ENCODE results near the gene ARHGAP26.

- no peak for TF ChIP-seq POLR2A (IDR thresholded peaks at IDR 0.05)
- TF ChIP-seq, protein P1, sequence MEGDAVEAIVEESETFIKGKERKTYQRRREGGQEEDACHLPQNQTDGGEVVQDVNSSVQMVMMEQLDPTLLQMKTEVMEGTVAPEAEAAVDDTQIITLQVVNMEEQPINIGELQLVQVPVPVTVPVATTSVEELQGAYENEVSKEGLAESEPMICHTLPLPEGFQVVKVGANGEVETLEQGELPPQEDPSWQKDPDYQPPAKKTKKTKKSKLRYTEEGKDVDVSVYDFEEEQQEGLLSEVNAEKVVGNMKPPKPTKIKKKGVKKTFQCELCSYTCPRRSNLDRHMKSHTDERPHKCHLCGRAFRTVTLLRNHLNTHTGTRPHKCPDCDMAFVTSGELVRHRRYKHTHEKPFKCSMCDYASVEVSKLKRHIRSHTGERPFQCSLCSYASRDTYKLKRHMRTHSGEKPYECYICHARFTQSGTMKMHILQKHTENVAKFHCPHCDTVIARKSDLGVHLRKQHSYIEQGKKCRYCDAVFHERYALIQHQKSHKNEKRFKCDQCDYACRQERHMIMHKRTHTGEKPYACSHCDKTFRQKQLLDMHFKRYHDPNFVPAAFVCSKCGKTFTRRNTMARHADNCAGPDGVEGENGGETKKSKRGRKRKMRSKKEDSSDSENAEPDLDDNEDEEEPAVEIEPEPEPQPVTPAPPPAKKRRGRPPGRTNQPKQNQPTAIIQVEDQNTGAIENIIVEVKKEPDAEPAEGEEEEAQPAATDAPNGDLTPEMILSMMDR (IDR thresholded peaks at IDR 0.05) = no peak
Observed at GRCh38 chr5:143080407-143080806, 310.2 kb downstream of the ARHGAP26 start.
